H1 (cell line): ENCODE data around the gene SLC13A2. TPM values are rescaled to one million over a fixed set of nuclear protein-coding genes. Genes with fewer than 3 reads are reported as not detected.

Source experiments
- CTCF ChIA-PET: fragments of 300-600 bp; sonication (Branson Sonifier 250); formaldehyde crosslinking; loops from one replicate; lab custom pipeline; 2021; ENCODE audit not compliant: partially characterized antibody; lab: Charles Lee
- POLR2A ChIA-PET: fragments of 300-600 bp; sonication (Branson Sonifier 250); formaldehyde crosslinking; loops from one replicate; lab custom pipeline; 2021; ENCODE audit warnings: inconsistent platforms; ENCODE audit not compliant: partially characterized antibody; lab: Charles Lee
- DNase-seq, 2 experiments: peaks; one replicate each; pipeline versions ENCODE4 v3.0.0 to v3.0.0-alpha.2; 2010 to 2022; ENCODE audit warnings: low spot score in 2 of 2, low read depth in 1 of 2, mixed read lengths in 1 of 2
- FAIRE-seq: peaks from 2 replicates; lab custom pipeline; 2011; peaks lifted over from hg19 to GRCh38; lab: Jason Lieb, UNC
- H2AFZ ChIP-seq: 2 replicates; pipeline ENCODE4 v1.8.1; 2012; ENCODE audit warnings: low read length, inconsistent platforms
- H2AK5ac ChIP-seq: 2 replicates; pipeline ENCODE4 v1.6.1; 2013; ENCODE audit warnings: low read depth, low read length
- H2BK120ac ChIP-seq: replicated peaks from 2 replicates; pipeline ENCODE3; 2013; ENCODE audit warnings: low read depth, low read length, inconsistent platforms
- H2BK12ac ChIP-seq: 2 replicates; pipeline ENCODE4 v1.6.1; 2013; ENCODE audit warnings: low read depth, low read length
- H2BK15ac ChIP-seq: 2 replicates; pipeline ENCODE4 v1.6.1; 2013; ENCODE audit warnings: low read length
- H2BK20ac ChIP-seq: 2 replicates; pipeline ENCODE4 v1.6.1; 2013; ENCODE audit warnings: low read length
- H2BK5ac ChIP-seq: 2 replicates; pipeline ENCODE4 v1.6.1; 2013; ENCODE audit warnings: low read depth, low read length
- H3K14ac ChIP-seq: 2 replicates; pipeline ENCODE4 v1.6.1; 2013; ENCODE audit warnings: inconsistent platforms; ENCODE audit not compliant: insufficient read length
- H3K18ac ChIP-seq: 2 replicates; pipeline ENCODE4 v1.6.1; 2013; ENCODE audit warnings: low read length; ENCODE audit errors: extremely low read depth
- H3K23ac ChIP-seq: 2 replicates; pipeline ENCODE4 v1.6.1; 2013; ENCODE audit warnings: inconsistent platforms; ENCODE audit not compliant: insufficient read length
- H3K23me2 ChIP-seq: 2 replicates; pipeline ENCODE4 v1.6.1; 2013; ENCODE audit warnings: low read depth, low read length
- H3K27ac ChIP-seq: 2 replicates; pipeline ENCODE4 v1.6.1; 2011; ENCODE audit warnings: low read depth, low read length, inconsistent platforms
- H3K27me3 ChIP-seq, 4 experiments: replicated peaks in 1 of 4; 1 replicate in 1 of 4; 2 replicates in 3 of 4; pipeline versions ENCODE4 v1.6.1 to v1.8.1; 2011 to 2013; ENCODE audit warnings: low read length in 3 of 4, mild to moderate bottlenecking in 3 of 4, inconsistent platforms in 2 of 4, mixed read lengths in 2 of 4, moderate library complexity in 1 of 4; ENCODE audit not compliant: control insufficient read depth in 3 of 4, insufficient read depth in 3 of 4; ENCODE audit errors: extremely low read depth in 1 of 4
- H3K36me3 ChIP-seq, 4 experiments: 2 replicates each; pipeline versions ENCODE4 v1.6.1 to v1.8.1; 2011 to 2013; ENCODE audit warnings: mild to moderate bottlenecking in 4 of 4, low read length in 3 of 4, moderate library complexity in 2 of 4, control low read depth in 1 of 4, inconsistent platforms in 1 of 4; ENCODE audit not compliant: insufficient read depth in 4 of 4, control insufficient read depth in 2 of 4
- H3K4ac ChIP-seq: replicated peaks from 2 replicates; pipeline ENCODE3; 2013; ENCODE audit warnings: low read length, low read depth, mixed read lengths, inconsistent platforms; ENCODE audit not compliant: insufficient read length
- H3K4me1 ChIP-seq, 4 experiments: replicated peaks in 1 of 4; 1 replicate in 1 of 4; 2 replicates in 3 of 4; pipeline versions ENCODE4 v1.6.1 to v1.8.1; 2011 to 2013; ENCODE audit warnings: low read length in 3 of 4, inconsistent platforms in 2 of 4, mixed read lengths in 1 of 4; ENCODE audit not compliant: insufficient read depth in 4 of 4, control insufficient read depth in 3 of 4
- H3K4me2 ChIP-seq, 2 experiments: 2 replicates each; pipeline versions ENCODE4 v1.6.1 to v1.8.1; 2011 to 2013; ENCODE audit warnings: low read depth in 2 of 2, low read length in 2 of 2, control low read depth in 1 of 2, inconsistent platforms in 1 of 2, mild to moderate bottlenecking in 1 of 2; ENCODE audit not compliant: insufficient read depth in 1 of 2
- H3K4me3 ChIP-seq, 4 experiments: fragments of 200-600, 300-600 bp in 1 of 4; sonication (generic), shearing (Covaris generic), sonication (Bioruptor Twin) in 1 of 4; 2 replicates each; pipeline versions ENCODE4 v1.5.1 to v1.8.1; 2011 to 2016; ENCODE audit warnings: low read length in 4 of 4, low read depth in 3 of 4, control low read depth in 2 of 4, inconsistent platforms in 2 of 4, mild to moderate bottlenecking in 2 of 4, mixed read lengths in 1 of 4, moderate library complexity in 1 of 4; ENCODE audit not compliant: insufficient read depth in 2 of 4; ENCODE audit errors: extremely low read depth in 1 of 4
- H3K56ac ChIP-seq: replicated peaks from 2 replicates; pipeline ENCODE3; 2013; ENCODE audit warnings: low read depth, mild to moderate bottlenecking, mixed read lengths, low read length, inconsistent platforms; ENCODE audit not compliant: insufficient read length
- H3K79me1 ChIP-seq: 2 replicates; pipeline ENCODE4 v1.6.1; 2013; ENCODE audit warnings: low read depth, low read length, control low read depth
- H3K79me2 ChIP-seq, 2 experiments: 2 replicates each; pipeline versions ENCODE4 v1.6.1 to v1.8.1; 2012 to 2013; ENCODE audit warnings: low read length in 2 of 2, mild to moderate bottlenecking in 2 of 2, inconsistent platforms in 1 of 2; ENCODE audit not compliant: insufficient read depth in 2 of 2, control insufficient read depth in 1 of 2
- H3K9ac ChIP-seq, 4 experiments: replicated peaks in 1 of 4; 1 replicate in 1 of 4; 2 replicates in 3 of 4; pipeline versions ENCODE4 v1.6.1 to v1.8.1; 2011 to 2013; ENCODE audit warnings: low read depth in 3 of 4, low read length in 3 of 4, control low read depth in 2 of 4, mild to moderate bottlenecking in 2 of 4, moderate library complexity in 2 of 4, inconsistent platforms in 1 of 4; ENCODE audit errors: extremely low read depth in 1 of 4
- H3K9me3 ChIP-seq, 2 experiments: 2 replicates each; pipeline versions ENCODE4 v1.6.1 to v1.8.1; 2012 to 2013; ENCODE audit warnings: mild to moderate bottlenecking in 2 of 2, moderate library complexity in 2 of 2, control low read depth in 1 of 2, inconsistent platforms in 1 of 2, low read depth in 1 of 2, low read length in 1 of 2, mixed read lengths in 1 of 2; ENCODE audit not compliant: insufficient read depth in 2 of 2
- H4K20me1 ChIP-seq, 2 experiments: replicated peaks in 1 of 2; 2 replicates each; pipeline versions ENCODE3 to v1.8.1; 2011 to 2013; ENCODE audit warnings: inconsistent platforms in 2 of 2, low read length in 2 of 2, mild to moderate bottlenecking in 1 of 2; ENCODE audit not compliant: insufficient read depth in 2 of 2, control insufficient read depth in 1 of 2
- H4K5ac ChIP-seq: 2 replicates; pipeline ENCODE4 v1.6.1; 2013; ENCODE audit warnings: low read length, low read depth, mixed read lengths, inconsistent platforms; ENCODE audit not compliant: insufficient read length
- H4K8ac ChIP-seq: 2 replicates; pipeline ENCODE4 v1.8.0; 2013; ENCODE audit warnings: mild to moderate bottlenecking, moderate library complexity, low read length, inconsistent platforms; ENCODE audit not compliant: insufficient read depth; ENCODE audit errors: extremely low read depth
- H4K91ac ChIP-seq: replicated peaks from 2 replicates; pipeline ENCODE3; 2013; ENCODE audit warnings: low read length, mixed read lengths, inconsistent platforms; ENCODE audit not compliant: insufficient read length
- CBX5 ChIP-seq: fragments of 300-800, 300-1000 bp; sonication (generic); IDR thresholded peaks from 2 replicates; pipeline ENCODE4 v1.7.1; 2016; ENCODE audit warnings: antibody characterized with exemption, low read length, low read depth
- CHD1 ChIP-seq: IDR thresholded peaks from 2 replicates; pipeline ENCODE4 v1.6.1; 2012; ENCODE audit warnings: low read depth, low read length, improper control_type of control experiment
- CREB1 ChIP-seq: IDR thresholded peaks from 2 replicates; pipeline ENCODE4 v1.6.1; 2012; ENCODE audit warnings: inconsistent platforms
- CTBP2 ChIP-seq: IDR thresholded peaks from 2 replicates; pipeline ENCODE4 v1.7.0; 2011; ENCODE audit warnings: borderline replicate concordance, mild to moderate bottlenecking, moderate library complexity, mixed read lengths, low read length; ENCODE audit not compliant: insufficient read depth, insufficient read length
- HDAC2 ChIP-seq, 2 experiments: fragments of 300-600 bp in 1 of 2; sonication (generic) in 1 of 2; IDR thresholded peaks; 2 replicates each; pipeline ENCODE4 v1.6.1; 2011 to 2012; ENCODE audit warnings: low read depth in 2 of 2, low read length in 2 of 2, mild to moderate bottlenecking in 2 of 2, moderate library complexity in 2 of 2, borderline replicate concordance in 1 of 2, inconsistent platforms in 1 of 2
- JUND ChIP-seq: IDR thresholded peaks from 2 replicates; pipeline ENCODE4 v1.6.1; 2011; ENCODE audit warnings: mild to moderate bottlenecking, improper control_type of control experiment, low read length
- NANOG ChIP-seq: IDR thresholded peaks from 2 replicates; pipeline ENCODE4 v1.6.1; 2011; ENCODE audit warnings: low read length, low read depth, mild to moderate bottlenecking, inconsistent platforms; ENCODE audit not compliant: insufficient read depth, poor library complexity, severe bottlenecking
- POLR2AphosphoS5 ChIP-seq: IDR thresholded peaks from 2 replicates; pipeline ENCODE4 v1.6.1; 2011; ENCODE audit warnings: low read depth, low read length
- WGBS, 2 experiments: shearing (Covaris generic) in 1 of 2; methylation state at CpG; one replicate each; pipeline versions ENCODE4 v1.1.6 to v1.1.7; 2013 to 2015; ENCODE audit warnings: low lambda C conversion rate in 2 of 2, mixed read lengths in 2 of 2, inconsistent platforms in 1 of 2, low coverage in 1 of 2, missing lambda C conversion rate in 1 of 2; ENCODE audit not compliant: insufficient replicate concordance in 2 of 2, insufficient coverage in 1 of 2, insufficient read length in 1 of 2; ENCODE audit errors: extremely low coverage in 1 of 2, missing lambda C conversion rate in 1 of 2; 5-methylcytosine and 5-hydroxymethylcytosine counted together
- polyA plus RNA-seq, 7 experiments: library from polyadenylated mRNA; depleted of rRNA in 3 of 7; stranded (reverse) in 5 of 7; unstranded in 2 of 7; fragments of >200 nt in 5 of 7; fragments of 200-250 nt in 2 of 7; gene quantifications; 1 replicate in 5 of 7; 2 replicates in 1 of 7; 4 replicates in 1 of 7; pipeline versions ENCODE4 v1.2.1 to v1.2.3, GENCODE V29; 2011 to 2013; ENCODE audit warnings: missing spikeins in 2 of 7, mixed read lengths in 2 of 7
- total RNA-seq: library from RNA; stranded (reverse); fragmentation: NEBNext Ultra II Directional; extraction: Animal tissue kit (Norgen Biotek cat#: 25700); gene quantifications from 2 replicates; pipeline ENCODE4 v1.2.1, GENCODE V29; 2021

The SLC13A2 gene
- total and polyA plus RNA-seq, 2 of the 8 experiments (the other 6 are each of a cell fraction or from before 2014, with no cell fraction given) = not detected

DNA sequence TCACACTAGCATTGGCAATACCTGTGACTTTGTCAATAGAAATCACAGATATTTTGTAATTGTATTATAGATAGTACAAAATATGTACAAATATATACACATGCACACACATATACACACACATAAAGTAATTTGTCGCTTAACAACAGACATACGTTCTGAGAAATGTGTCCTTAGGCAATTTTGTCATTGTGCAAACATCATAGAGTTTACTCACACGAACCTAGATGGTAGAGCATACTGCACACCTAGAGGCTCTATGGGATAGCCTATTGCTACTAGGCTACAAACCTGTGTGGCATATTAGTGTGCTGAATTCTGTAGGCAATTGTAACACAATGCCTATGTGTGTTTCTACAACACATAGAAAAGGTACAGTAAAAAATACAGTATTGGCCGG is 68.0 kb downstream of the SLC13A2 start:
- Histone ChIP-seq H3K23me2 (no peaks in the 10 kb centered on the region), H2AFZ (no peak overlapping the region), H2BK20ac (no peak overlapping the region), H3K4me1 (peaks cover 0 to 9% (median 0%) of the 10 kb centered on the region in 4 experiments; a peak in 3 of 7 replicates), H4K8ac (no peak overlapping the region), H2BK120ac (no peak overlapping the region), H3K79me2 (no peaks in the 10 kb centered on the region), H3K18ac (no peak overlapping the region), H4K91ac (no peak overlapping the region), H4K5ac (no peak overlapping the region), H2BK15ac (no peak overlapping the region), H2AK5ac (no peak overlapping the region), H3K56ac (no peak overlapping the region), H3K27me3 (no peaks in the 10 kb centered on the region), H2BK12ac (no peak overlapping the region), H2BK5ac (no peak overlapping the region), H3K23ac (no peak overlapping the region), H3K4me3 (no peak overlapping the region), H3K27ac (no peak overlapping the region), H3K9ac (no peak overlapping the region), H3K14ac (no peak overlapping the region), H4K20me1 (no peaks in the 10 kb centered on the region), H3K9me3 (no peaks in the 10 kb centered on the region), H3K4me2 (no peak overlapping the region), H3K79me1 (no peaks in the 10 kb centered on the region), H3K36me3 (no peaks in the 10 kb centered on the region), H3K4ac (no peak overlapping the region)
- DNase-seq (no peak), FAIRE-seq (no peak)
- 92% methylated on average over 4 of the region's 4 CpGs; no CpG with 5 or more reads in 1 of the 2 experiments for WGBS, 2 experiments
- CTCF ChIA-PET = interaction anchor here (0.6 to 18.4 kb wide), 17 partner anchors 8 to 153 kb away, joined by 3 to 547 read pairs (median 10); partner anchors contain the start of gene FOXN1
- TF ChIP-seq JUND = no peak
- no peak for TF ChIP-seq CBX5
- no peak for TF ChIP-seq NANOG
- no peak for TF ChIP-seq CTBP2
- no peak for TF ChIP-seq CHD1
- TF ChIP-seq POLR2AphosphoS5 = no peak
- TF ChIP-seq HDAC2 (IDR thresholded peaks at IDR 0.05; ENCODE audit: borderline replicate concordance in 1 of 2, low read depth in 2 of 2, low read length in 2 of 2) = no peak
- TF ChIP-seq CREB1 = no peak
- POLR2A ChIA-PET = no interaction called here
